Measurements from ENCODE around the gene PCGF1.

The PCGF1 gene

DNA sequence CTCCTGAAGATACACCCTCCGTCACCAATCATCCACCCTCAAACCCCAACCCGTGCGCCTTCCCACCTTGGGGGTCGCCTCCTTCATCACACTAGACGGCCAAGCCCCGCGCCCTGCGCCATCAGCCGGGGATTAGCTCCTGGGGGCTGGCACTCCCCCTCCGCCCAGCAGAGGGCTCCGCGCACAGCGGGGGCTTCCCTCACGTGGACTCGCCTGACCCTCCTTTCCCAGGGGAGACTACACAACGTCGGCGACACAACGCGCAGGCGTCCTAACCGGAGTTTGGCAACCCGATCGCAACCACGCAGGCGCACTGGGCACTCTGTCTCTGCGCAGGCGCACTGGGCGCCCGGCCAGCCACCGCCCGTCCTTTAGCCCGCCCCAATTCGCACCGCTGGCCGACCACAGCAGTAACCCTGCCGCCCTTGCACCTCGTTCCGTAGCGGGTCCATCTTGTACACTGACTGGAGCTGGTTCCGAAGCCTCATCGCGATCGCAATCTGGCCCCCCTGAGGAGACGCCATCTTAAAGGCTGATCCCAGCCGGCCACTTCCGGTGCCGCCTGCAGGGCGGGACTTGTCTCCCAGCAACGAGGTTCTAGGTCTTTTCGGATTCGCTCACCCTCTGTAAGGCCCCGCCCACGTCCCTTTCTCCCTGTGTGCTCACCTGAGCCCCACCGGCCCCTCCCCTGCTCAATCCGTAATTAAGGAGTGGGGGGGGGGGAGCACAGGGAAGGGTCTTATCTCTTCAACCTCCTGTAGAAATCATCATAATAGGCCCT, at the start of gene PCGF1:
Gene PCGF1, minus strand, starts transcription at position 551 of the 781 bp plus-strand sequence. Its CDS starts 27 bp downstream, at position 524.
- DNase-seq (ENCODE audit: low read depth), result peak; percentile 90
- peak within 1 kb of the TSS; percentile 89 for H3K4me3 ChIP-seq (ENCODE audit: low read depth, low read length)

DNA sequence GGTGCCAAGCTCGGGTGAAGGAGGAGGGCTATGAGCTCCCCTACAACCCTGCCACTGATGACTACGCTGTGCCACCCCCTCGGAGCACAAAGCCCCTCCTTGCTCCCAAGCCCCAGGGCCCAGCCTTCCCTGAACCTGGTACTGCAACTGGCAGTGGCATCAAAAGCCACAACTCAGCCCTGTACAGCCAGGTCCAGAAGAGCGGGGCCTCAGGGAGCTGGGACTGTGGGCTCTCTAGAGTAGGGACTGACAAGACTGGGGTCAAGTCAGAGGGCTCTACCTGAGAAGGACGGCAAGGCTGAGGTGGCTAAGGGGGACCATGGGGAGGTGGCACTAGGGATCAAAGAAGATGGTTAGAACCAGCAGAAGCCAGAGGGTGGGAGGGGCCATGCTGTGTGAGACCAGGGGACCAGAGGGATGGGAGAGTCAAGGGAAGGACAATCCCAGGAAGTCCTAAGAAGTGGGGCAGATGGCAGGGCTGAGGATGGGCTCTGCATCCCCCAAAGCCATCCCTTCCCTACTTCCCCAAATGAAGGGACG, 49.4 kb upstream of the PCGF1 start:
- DNase-seq (ENCODE audit: low read depth), result no peak
- no peak overlapping the region for H3K4me3 ChIP-seq (ENCODE audit: low read depth, low read length)

DNA sequence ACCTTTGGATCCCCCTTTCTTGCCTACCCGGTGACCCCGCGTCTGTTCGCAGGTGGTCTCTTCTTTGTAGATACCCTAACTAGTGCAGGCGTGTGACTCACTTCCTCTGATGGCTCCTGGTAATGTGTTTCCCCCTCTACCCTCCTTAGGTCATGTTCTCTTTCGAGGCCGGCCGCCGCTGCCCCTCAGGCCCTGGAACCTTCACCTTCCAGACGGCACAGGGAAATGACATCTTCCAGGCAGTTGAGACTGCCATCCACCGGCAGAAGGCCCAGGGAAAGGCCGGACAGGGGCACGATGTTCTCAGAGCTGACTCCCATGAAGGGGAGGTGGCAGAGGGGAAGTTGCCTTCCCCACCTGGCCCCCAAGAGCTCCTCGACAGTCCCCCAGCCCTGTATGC, 48.7 kb upstream of the PCGF1 start:
- no peak overlapping the region for H3K4me3 ChIP-seq (ENCODE audit: low read depth, low read length)
- DNase-seq (ENCODE audit: low read depth), result no peak

DNA sequence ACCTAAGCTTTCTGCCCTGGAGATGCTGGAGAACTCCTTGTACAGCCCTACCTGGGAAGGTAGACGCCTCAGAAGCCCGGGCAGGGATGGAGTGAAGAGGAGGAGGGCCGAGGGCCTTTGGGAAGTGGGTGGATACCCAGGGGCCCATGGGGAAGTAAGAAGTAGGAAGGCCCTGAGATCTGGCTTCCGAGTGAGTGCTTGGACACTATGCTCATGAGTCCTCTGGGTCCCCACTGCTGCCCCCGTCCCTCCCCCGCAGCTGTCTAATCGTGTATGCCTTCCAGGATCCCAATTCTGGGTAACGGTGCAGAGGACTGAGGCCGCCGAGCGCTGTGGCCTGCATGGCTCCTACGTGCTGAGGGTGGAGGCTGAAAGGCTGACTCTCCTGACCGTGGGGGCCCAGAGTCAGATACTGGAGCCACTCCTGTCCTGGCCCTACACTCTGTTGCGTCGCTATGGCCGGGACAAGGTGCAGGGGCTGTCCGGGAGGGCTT, 48.2 kb upstream of the PCGF1 start:
- peak overlapping the region; percentile 93 for H3K4me3 ChIP-seq (ENCODE audit: low read depth, low read length)
- no peak for DNase-seq (ENCODE audit: low read depth)

DNA sequence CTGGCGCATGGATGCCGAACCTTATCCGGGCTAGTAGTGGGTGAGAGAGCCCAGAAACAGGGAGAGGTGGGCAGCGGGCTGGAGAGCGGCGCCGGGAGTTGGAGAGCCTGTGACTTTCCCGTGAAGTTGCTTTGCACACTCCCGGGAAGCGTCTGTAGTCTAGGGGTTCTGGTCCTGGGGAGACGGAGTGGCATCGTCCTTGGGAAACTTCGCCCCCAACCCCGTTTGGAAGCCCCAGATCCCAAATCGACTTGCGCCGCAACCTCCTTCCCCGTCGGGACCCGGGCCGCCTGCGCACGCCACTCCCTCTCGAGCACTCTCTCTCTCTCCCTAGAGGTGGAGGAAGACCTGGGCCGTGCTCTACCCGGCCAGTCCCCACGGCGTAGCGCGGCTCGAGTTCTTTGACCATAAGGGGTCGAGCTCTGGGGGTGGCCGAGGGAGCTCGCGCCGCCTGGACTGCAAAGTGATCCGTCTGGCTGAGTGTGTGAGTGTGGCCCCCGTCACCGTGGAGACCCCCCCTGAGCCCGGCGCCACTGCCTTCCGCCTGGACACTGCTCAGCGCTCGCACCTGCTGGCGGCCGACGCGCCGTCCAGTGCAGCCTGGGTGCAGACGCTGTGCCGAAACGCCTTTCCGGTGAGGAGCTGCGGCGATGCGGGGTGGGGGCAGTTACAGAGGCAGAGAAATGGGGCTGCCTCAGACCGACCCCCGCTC, 47.5 kb upstream of the PCGF1 start:
- H3K4me3 ChIP-seq (ENCODE audit: low read depth, low read length), result peak overlapping the region; percentile 93
- no peak for DNase-seq (ENCODE audit: low read depth)

DNA sequence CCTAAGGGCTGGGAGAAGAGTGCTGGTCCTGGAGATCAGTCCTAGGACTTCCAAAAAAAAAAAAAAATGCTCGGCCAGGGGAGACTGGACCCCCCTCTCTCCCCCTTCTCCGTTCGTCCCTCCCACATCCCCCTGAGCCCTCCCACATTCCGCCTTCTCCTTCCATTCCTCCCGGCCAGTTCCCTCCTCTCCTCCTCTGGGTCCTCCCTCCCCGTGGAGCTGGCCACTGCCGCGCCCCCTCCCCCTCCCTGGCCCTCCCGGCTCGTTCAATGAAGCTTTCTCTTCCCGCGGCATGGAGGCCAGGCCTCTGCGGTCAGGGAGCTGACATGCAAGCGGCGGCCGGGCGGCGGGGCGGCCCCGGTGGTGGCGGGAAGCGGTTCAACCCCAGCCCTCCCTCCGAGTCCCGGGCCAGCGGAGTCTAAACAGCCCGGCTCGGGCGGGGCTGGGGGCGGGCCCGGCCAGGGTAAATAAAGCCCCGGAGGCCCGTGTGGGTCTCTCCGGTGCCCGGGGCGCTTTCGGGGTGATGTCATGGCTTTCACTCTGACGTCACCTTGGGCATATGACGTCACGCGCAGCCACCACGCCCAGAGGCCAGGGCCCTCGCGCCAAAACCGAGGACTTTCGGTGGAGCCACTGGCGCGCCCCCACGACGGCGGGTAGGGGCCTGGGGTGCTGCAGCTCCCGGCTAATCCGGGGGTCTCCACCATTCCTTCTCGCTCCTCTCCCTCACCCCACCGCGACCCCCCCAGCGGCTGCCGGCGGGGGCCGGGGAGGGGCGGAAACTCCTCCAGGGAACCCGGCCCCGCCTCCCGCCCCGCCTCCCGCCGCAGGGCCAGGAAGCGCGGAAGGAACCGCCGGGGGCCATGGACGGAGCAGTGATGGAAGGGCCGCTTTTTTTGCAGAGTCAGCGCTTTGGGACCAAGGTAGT, 46.7 kb upstream of the PCGF1 start, which contains the start of the genes DOK1 and LOXL3:
Gene DOK1, plus strand, starts transcription at position 829 of the 928 bp plus-strand sequence. Its CDS starts 35 bp downstream, at position 864.
Gene LOXL3, minus strand, starts transcription at position 51 of the 928 bp plus-strand sequence. CDS start 1,308 bp downstream, outside the sequence.
- H3K4me3 ChIP-seq (ENCODE audit: low read depth, low read length), result peak within 1 kb of the TSS; percentile 93
- DNase-seq (ENCODE audit: low read depth), result peak; percentile 73

DNA sequence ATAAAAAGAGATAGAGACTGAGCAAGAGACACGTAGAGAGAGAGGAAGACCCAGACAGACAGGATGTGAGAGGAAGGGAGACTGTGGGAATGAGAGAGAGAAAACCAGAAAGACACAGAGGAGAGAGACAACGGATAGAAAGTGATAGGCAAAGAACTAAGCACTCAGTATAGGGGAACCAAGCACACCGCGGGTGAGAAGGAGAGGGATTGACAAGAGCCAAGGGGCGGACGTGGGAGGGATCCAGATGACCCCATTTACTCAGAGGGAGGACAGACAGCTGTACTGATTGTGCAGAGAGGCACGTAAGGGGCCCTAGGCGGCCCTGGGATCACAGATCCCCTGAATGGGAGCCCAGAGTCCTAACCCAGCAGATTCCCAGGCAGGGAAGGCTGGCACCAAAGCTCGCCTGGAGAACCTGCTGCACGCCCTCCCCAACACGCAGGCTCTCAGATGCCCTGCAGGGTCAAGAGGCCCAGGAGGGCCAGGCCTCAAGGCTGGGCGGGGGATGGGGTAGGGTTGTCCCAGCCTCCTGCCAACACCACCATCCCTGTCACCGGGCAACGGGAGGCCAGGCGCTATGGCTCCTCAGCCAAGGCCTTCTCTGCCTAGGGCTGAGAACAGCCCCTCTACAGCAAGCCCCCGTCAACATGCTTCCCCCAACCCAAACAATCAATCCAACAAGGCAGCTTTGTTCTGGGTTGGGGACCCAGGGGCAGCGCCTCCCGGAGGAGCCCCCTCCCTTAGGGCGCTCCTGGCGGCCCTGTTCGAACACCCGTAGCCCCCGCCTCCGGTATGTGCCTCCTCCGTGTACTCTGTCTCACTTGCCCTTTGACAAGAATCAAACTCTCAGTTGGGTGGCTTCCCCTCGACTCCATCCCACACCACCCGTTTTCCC, 45.7 kb upstream of the PCGF1 start:
- DNase-seq (ENCODE audit: low read depth), result no peak
- H3K4me3 ChIP-seq (ENCODE audit: low read depth, low read length), result peak overlapping the region; percentile 93

DNA sequence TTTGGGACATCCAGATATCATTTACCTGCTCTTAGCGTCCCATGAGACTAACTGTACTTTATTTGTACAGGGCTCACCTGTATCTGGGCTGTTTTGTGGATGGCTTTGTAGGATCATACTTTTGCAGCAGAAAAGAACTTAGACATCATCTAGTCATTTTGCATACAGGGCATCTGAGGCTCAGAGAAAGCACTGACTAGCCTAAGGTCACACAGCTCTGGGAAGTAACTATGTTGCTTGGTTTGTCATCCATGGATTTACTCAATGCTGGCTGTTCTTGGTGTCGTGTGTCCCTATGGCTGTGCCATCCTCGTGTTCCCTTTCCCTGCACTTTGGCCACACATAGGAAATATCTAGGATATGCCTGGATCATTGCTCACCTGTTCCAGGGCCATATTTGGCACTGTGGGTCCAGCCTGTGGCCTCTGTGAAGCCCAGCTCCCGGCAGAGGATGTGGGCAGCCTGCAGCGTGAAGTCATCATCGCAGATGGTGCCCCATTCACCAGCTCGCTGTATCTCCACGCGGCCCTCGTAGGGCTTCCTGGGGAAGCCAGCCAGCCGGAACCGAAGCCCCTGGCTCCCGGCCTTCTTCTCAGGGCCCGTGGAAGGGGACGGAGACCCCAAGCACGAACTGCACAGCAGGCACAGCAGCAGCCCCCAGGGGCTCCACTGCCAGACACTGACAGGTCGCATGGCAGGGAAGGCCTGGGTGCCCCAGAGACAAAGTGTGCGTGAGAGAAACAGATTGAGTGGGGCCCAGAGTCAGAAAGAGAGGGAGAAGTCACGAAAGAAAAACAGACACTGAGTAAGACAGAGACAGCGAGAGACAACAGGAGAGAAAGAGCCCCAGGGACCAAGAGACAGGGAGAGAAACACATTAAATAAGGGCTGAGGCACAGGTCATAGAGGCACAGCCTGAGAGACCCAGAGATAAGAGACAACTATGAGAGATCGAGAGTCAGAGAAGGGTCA, 44.7 kb upstream of the PCGF1 start:
- DNase-seq (ENCODE audit: low read depth), result no peak
- peak overlapping the region; percentile 93 for H3K4me3 ChIP-seq (ENCODE audit: low read depth, low read length)

DNA sequence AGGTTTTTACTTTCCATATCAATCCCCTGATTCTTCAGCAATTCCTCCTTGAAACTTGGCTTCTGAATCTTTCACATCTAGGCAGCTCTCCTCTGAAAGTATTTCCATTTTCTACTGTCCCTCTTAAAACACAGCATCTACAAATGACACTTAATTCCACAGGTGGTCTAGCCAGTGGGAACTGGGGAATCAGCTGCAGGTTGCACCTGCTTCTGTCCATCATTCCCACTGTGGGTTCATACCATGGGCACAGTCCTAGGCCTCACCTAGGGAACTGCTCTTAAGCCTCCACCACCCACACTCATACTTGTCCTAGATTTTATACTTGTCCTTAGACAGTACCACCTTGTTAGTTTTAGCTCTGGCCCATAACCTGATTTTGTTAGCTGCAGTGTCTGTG, 44.0 kb upstream of the PCGF1 start:
- DNase-seq (ENCODE audit: low read depth), result no peak
- no peak overlapping the region for H3K4me3 ChIP-seq (ENCODE audit: low read depth, low read length)

DNA sequence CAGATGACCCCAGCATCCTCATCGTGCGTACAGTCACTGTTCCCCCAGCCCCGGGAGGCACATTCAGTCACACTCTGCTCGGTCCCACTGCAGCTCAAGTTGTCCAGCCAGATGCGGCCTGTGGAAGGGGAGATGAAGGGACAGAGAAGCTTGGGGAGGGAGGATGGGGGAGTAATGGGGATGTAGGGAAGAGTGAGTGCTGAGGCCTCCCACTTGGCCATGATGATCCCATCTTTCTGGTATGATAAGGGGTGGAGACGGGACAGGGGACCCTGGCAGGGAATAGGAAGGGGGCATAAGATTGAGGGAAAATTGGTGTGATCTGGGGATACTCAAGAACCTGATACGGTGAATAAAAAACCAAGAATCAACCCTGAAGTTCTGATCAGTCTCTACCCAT, 42.7 kb upstream of the PCGF1 start:
- no peak for DNase-seq (ENCODE audit: low read depth)
- no peak overlapping the region for H3K4me3 ChIP-seq (ENCODE audit: low read depth, low read length)

DNA sequence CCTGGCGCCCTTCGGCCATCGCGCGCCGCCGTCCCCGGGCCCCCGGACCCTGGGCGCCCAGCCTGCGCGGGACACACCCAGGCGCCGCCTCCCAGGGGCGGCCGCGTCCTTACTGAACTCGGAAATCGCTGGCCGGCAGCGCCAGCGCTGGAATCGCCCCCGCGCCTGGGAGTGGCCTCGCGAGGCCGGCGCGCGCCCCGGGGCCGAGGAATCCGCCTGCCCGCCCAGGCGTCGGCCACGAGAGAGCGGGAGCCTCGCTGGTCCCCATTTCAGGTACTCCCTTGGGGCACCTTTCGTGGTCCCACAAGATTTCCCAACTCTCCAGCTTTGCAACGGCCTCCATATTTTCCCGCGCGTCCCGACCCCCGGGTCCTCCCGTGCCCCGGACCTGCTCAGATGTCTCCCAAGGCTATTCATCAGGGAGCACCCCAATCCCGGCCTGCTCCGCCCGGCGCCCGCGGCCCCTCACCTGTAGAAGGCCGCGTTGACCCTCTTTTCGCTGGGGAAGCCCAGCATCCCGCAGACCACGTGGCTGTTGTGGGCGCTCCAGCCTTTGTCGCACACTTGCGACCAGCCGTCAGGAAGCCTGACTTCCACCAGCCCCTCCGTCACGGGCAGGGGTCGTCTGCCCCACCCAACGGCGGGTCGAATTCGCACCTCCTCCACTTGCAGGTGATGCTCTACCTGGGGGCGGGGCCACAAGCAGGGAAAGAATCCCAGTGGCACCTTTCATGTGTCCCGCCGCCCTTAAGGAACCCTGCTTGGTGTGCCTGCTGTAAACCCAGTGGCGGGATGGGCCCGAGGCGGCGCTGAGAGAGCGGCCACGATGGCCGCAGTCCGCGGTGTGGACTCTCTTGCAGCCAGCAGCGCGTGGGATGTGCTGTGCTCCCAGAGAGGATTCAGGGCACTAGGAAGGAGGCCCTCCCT, 41.7 kb upstream of the PCGF1 start:
- H3K4me3 ChIP-seq (ENCODE audit: low read depth, low read length), result peak overlapping the region; percentile 64
- DNase-seq (ENCODE audit: low read depth), result no peak

DNA sequence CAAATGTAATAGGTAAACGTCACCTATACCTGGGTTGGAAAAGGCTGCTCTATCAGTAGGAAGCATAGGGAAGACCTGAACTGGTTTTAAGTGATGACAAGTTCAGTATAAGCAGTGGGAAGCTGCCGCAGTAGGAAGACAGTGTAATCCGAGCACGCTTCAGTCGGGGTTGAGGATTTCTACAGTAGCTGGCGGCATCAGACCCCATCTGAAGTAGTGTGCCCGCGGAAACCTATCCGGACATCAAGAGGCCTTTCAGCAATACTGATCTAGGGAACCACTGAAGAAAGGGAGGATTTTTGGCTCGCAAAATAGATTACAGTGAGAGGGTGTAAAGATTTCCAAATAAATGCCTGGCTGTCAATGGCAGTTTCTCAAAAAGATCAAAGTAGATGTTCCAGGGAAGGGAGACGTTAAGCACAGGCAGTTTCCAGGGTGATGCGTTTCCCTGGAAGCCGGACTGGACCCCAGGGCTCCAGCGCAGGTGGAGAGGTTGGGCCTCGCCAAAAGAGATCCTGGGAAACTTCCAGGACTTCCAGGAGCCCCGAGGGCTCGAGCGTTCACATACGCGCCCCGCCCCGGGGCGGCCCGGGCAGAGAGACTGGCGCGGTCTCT, 40.9 kb upstream of the PCGF1 start:
- peak overlapping the region; percentile 64 for H3K4me3 ChIP-seq (ENCODE audit: low read depth, low read length)
- no peak for DNase-seq (ENCODE audit: low read depth)

DNA sequence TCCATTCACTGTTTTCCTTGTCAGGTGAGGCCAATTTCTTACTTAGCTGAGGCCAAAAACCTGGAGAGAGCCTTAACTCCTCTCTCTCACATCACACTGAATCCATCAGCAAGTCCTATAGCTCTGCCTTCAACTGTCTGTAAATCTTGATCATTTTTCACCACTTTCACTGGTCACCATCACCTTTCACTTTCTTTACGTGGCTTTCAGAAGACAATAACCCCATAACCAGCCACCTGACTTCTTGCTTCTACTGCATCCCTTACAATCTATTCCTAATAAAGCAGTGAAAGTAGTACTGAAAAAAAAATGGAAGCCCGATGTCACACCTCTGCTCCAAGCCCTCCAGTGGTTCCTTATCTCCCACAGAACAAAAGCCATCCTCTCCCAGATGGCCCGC, 38.5 kb upstream of the PCGF1 start:
- DNase-seq (ENCODE audit: low read depth), result no peak
- no peak overlapping the region for H3K4me3 ChIP-seq (ENCODE audit: low read depth, low read length)

DNA sequence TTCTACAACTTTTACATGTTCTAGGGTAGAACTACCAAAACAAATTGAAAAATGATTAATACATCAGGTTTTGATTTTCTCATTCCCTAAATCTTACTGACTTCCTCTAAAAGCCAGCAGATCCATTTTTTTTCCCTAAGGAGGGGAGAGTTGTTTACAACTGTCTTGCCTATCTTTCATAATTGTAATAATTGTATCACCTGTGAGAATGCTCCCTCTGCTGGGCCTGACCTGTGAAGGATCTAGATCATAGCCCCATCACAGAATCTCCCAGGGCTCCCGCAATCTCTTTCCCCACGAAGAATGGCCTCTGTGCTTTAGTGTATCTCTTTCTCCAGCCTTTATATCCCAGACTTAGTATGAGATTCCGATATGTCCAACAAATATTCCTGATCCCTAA, 37.1 kb upstream of the PCGF1 start:
- no peak for DNase-seq (ENCODE audit: low read depth)
- H3K4me3 ChIP-seq (ENCODE audit: low read depth, low read length), result no peak overlapping the region

DNA sequence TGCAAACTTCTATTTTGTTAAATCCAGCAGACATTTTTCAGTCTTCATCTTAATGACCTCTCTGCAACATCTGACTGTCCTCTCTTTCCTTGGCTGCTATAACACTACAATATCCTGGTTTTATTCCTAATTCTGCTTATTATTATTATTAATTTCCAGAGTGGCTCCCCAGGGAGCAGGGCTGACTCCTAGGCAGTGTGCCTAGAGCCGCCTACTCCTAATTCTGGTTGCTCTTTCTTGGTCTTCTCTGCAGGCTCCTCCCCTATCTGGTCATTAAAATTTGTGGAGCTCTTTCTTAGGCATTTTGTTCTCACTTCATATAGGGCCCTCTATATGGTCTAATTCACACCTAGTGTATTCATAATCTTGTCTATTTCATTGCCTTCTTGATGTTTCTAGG, 35.5 kb upstream of the PCGF1 start:
- no peak overlapping the region for H3K4me3 ChIP-seq (ENCODE audit: low read depth, low read length)
- DNase-seq (ENCODE audit: low read depth), result no peak

DNA sequence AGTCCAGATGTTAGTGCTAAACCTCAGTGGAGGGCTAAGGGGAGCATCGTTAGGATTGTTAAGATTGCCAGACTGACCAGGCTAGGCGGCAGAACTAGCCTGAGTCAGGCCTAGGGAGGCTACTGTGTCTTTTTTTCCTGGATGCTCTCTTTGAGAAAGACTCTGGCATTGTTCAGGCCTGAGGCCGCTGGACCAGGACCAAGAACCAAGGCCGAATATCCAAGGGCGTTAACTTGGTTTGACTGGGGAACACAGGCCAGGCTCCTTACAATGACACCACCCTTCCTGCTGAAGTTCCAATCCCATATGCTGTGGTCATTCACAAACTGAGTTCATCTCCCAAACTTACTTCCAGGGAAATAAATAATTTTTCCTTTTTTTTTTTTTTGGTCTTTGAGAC, 32.8 kb upstream of the PCGF1 start:
- no peak overlapping the region for H3K4me3 ChIP-seq (ENCODE audit: low read depth, low read length)
- DNase-seq (ENCODE audit: low read depth), result no peak

Data from skeletal muscle cell (primary cell).